Nephron progenitor cell (in vitro differentiated cells): ENCODE measurements around the gene TRPV6.

Experiments used
- DNase-seq: peaks from one replicate; pipeline ENCODE4 v3.0.0; 2021
- H3K27ac Mint-ChIP-seq: 2 replicates; pipeline ENCODE4 v1.8.0; 2021; ENCODE audit warnings: mild to moderate bottlenecking, moderate library complexity, mixed read lengths
- H3K27me3 Mint-ChIP-seq: 2 replicates; pipeline ENCODE4 v1.8.0; 2021; ENCODE audit warnings: mild to moderate bottlenecking, low read depth, mixed read lengths; ENCODE audit not compliant: poor library complexity
- H3K36me3 Mint-ChIP-seq: 2 replicates; pipeline ENCODE4 v1.8.0; 2021; ENCODE audit warnings: low read depth, mixed read lengths
- H3K4me1 Mint-ChIP-seq: 2 replicates; pipeline ENCODE4 v1.8.0; 2021; ENCODE audit warnings: mixed read lengths
- H3K4me3 Mint-ChIP-seq: 2 replicates; pipeline ENCODE4 v1.8.0; 2021; ENCODE audit warnings: mild to moderate bottlenecking, moderate library complexity, mixed read lengths
- H3K9me3 Mint-ChIP-seq: 2 replicates; pipeline ENCODE4 v1.8.0; 2021; ENCODE audit warnings: mild to moderate bottlenecking, moderate library complexity, mixed read lengths
- TF ChIP-seq, protein P1 (sequence below): fragments of 200-600 bp; sonication (generic); IDR thresholded peaks from 2 replicates; pipeline ENCODE4 v1.5.0; 2021; ENCODE audit warnings: antibody characterized with exemption

TRPV6 gene

DNA sequence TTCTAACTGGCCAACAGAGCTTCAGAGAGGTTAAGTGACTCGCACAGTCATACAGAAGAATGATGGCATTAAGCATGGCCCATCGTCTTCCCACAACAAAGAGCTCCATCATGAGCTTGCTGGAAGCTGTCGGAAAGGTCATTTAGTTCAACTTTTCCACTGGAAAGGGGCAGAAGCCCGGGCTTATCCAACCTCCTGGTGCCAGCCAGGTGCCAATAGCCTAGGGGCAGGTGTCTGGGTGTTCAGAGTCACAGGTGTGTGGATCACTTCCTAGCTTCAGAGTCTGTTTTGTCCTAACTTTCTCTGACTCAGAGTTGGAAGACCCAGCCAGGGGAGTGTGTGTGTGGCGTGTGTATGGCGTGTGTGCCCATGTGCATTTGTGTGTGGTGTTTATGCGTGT is 1.3 kb upstream of the TRPV6 start:
- no peak for DNase-seq
- H3K4me3 Mint-ChIP-seq, result no peak overlapping the region
- no peaks in the 10 kb centered on the region for H3K36me3 Mint-ChIP-seq
- H3K4me1 Mint-ChIP-seq, result peaks cover 78% of the 10 kb centered on the region
- peaks cover 17% of the 10 kb centered on the region for H3K27me3 Mint-ChIP-seq
- TF ChIP-seq, protein P1, sequence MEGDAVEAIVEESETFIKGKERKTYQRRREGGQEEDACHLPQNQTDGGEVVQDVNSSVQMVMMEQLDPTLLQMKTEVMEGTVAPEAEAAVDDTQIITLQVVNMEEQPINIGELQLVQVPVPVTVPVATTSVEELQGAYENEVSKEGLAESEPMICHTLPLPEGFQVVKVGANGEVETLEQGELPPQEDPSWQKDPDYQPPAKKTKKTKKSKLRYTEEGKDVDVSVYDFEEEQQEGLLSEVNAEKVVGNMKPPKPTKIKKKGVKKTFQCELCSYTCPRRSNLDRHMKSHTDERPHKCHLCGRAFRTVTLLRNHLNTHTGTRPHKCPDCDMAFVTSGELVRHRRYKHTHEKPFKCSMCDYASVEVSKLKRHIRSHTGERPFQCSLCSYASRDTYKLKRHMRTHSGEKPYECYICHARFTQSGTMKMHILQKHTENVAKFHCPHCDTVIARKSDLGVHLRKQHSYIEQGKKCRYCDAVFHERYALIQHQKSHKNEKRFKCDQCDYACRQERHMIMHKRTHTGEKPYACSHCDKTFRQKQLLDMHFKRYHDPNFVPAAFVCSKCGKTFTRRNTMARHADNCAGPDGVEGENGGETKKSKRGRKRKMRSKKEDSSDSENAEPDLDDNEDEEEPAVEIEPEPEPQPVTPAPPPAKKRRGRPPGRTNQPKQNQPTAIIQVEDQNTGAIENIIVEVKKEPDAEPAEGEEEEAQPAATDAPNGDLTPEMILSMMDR, result no peak
- no peaks in the 10 kb centered on the region for H3K9me3 Mint-ChIP-seq
- H3K27ac Mint-ChIP-seq, result no peak overlapping the region

GRCh38 chr7:142884286-142884640 is 1.3 kb downstream of the TRPV6 start:
- H3K27ac Mint-ChIP-seq, result peak overlapping the region; percentile 97

DNA sequence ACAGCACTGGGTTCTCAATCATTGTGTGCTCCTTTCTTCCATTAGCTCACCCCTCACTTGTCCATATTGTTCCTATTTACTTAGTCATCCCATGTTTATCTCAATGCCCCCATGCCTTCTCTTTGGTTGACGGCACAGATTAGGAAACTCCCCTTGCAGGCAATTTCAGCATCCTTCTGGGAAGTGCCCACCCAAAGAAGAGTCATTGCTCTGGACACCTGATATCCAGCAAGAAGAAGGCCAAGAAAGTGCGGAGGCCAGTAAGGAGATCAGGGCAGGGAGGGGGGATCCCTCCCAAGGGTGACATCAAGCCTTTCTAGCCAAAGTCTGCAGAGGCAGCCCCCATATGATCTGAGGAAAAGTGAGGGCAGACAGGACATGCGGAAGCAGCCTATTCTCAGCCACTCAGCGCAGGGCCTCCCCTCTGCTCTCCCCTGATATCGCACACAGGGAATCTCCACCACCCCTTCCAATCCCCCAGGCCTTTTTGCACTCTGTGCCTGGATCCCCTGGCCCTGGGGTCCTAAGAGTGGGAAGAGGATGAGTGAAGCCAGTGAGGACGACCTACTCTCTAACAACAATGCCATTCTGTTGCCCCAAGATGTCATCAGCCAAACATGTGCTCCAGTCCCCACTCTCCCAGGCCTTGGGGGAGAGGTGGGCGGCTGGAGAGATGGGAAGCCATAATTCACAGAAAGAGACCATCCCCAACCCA is 1.8 kb downstream of the TRPV6 start:
- Mint-ChIP-seq H3K9me3 (no peaks in the 10 kb centered on the region), H3K27me3 (peaks cover 28% of the 10 kb centered on the region), H3K27ac (peak overlapping the region; percentile 97), H3K4me3 (peak overlapping the region; percentile 75), H3K36me3 (no peaks in the 10 kb centered on the region), H3K4me1 (peaks cover 64% of the 10 kb centered on the region)
- TF ChIP-seq, protein P1, result no peak
- DNase-seq, result no peak

More at GRCh38 chr7:142884286-142884640, 1.3 kb downstream of the TRPV6 start:
- Mint-ChIP-seq H3K4me3 (peak overlapping the region; percentile 75), H3K36me3 (no peaks in the 10 kb centered on the region), H3K27me3 (peaks cover 26% of the 10 kb centered on the region), H3K4me1 (peaks cover 70% of the 10 kb centered on the region), H3K9me3 (no peaks in the 10 kb centered on the region)
- no peak for DNase-seq
- TF ChIP-seq, protein P1, result no peak

DNA sequence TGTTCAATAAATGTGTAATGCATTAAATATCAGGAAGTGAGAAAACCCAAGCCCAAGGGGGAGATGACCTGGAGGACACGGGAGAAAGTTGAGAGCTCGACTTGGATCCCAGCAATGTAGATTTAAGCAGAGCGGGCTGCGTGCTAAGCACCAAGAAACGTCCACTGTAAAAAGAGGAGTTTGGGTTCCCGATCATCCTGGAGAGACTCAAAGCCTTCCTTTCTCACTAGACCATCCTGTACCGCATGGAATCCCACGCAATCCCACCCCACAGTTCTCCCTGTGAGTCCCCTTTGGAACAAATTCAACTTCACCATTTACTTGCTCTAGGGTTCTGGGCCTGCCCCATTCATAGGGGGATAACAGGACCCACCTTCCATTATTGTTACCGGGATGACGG is 2.4 kb downstream of the TRPV6 start:
- DNase-seq, result no peak
- H3K4me1 Mint-ChIP-seq, result peaks cover 64% of the 10 kb centered on the region
- no peaks in the 10 kb centered on the region for H3K9me3 Mint-ChIP-seq
- H3K4me3 Mint-ChIP-seq, result peak overlapping the region; percentile 4
- H3K27me3 Mint-ChIP-seq, result peaks cover 30% of the 10 kb centered on the region
- peaks cover 2% of the 10 kb centered on the region for H3K36me3 Mint-ChIP-seq
- TF ChIP-seq, protein P1, result no peak
- H3K27ac Mint-ChIP-seq, result peak overlapping the region; percentile 97

GRCh38 chr7:142882338-142882678 is 3.2 kb downstream of the TRPV6 start:
- Mint-ChIP-seq H3K4me3 (no peak overlapping the region), H3K27ac (no peak overlapping the region), H3K9me3 (no peaks in the 10 kb centered on the region), H3K27me3 (peaks cover 35% of the 10 kb centered on the region), H3K4me1 (peaks cover 60% of the 10 kb centered on the region), H3K36me3 (peaks cover 9% of the 10 kb centered on the region)
- TF ChIP-seq, protein P1, result no peak
- no peak for DNase-seq
